Measurements from ENCODE around the gene LRP6. TPM values are rescaled to one million over a fixed set of nuclear protein-coding genes. Genes with fewer than 3 reads are reported as not detected.

The LRP6 gene
- polyA plus RNA-seq, 4 donors, result 2.2 to 23.6 (median 4.1) TPM

GRCh38 chr12:12079291-12079690 is 187.6 kb downstream of the LRP6 start:
- WGBS, 3 donors, result 47 to 68% (median 56%) methylated on average over 5 of the region's 5 CpGs
- H3K9me3 ChIP-seq (ENCODE audit: control insufficient read depth in 2 of 2, insufficient read depth in 1 of 2, low read depth in 1 of 2, low read length in 1 of 2), result no peaks in the 10 kb centered on the region
- H3K36me3 ChIP-seq (ENCODE audit: control insufficient read depth in 3 of 3, insufficient read depth in 2 of 3, low read depth in 1 of 3, low read length in 3 of 3), result peaks cover 0 to 11% (median 0%) of the 10 kb centered on the region in 3 donors
- H3K27ac ChIP-seq (ENCODE audit: low read depth in 1 of 3, low read length in 2 of 3), result peak overlapping the region in 1 of 3 donors; percentile 38
- DNase-seq (peak in 1 of 2 donors; percentile 38), FAIRE-seq (no peak)
- peaks cover 0 to 20% (median 5%) of the 10 kb centered on the region in 3 donors for H3K4me1 ChIP-seq (ENCODE audit: control insufficient read depth in 3 of 3, insufficient read depth in 2 of 3, low read depth in 1 of 3, low read length in 2 of 3)
- H3K27me3 ChIP-seq (ENCODE audit: control insufficient read depth in 3 of 3, insufficient read depth in 3 of 3, low read length in 3 of 3), result no peaks in the 10 kb centered on the region
- H3K4me3 ChIP-seq (ENCODE audit: low read depth in 1 of 3, low read length in 3 of 3), result no peak overlapping the region

- Histone ChIP-seq H3K4me1 (ENCODE audit: control insufficient read depth in 3 of 3, insufficient read depth in 2 of 3, low read depth in 1 of 3, low read length in 2 of 3) (peaks cover 0 to 10% (median 0%) of the 10 kb centered on the region in 3 donors), H3K9me3 (ENCODE audit: control insufficient read depth in 2 of 2, insufficient read depth in 1 of 2, low read depth in 1 of 2, low read length in 1 of 2) (no peaks in the 10 kb centered on the region), H3K36me3 (ENCODE audit: control insufficient read depth in 3 of 3, insufficient read depth in 2 of 3, low read depth in 1 of 3, low read length in 3 of 3) (peaks cover 0 to 11% (median 0%) of the 10 kb centered on the region in 3 donors), H3K27me3 (ENCODE audit: control insufficient read depth in 3 of 3, insufficient read depth in 3 of 3, low read length in 3 of 3) (no peaks in the 10 kb centered on the region), H3K27ac (ENCODE audit: low read depth in 1 of 3, low read length in 2 of 3) (peak overlapping the region; percentile 80 to 95 (median 91)), H3K4me3 (ENCODE audit: low read depth in 1 of 3, low read length in 3 of 3) (peak overlapping the region in 2 of 3 donors; percentile 67 to 73)
- WGBS, 3 donors, result 1 to 52% (median 19%) methylated on average over 18 to 21 of the region's 21 CpGs
- peak; percentile 78 to 80 for DNase-seq
- no peak for FAIRE-seq
These were observed 194.6 kb downstream of the LRP6 start for GRCh38 chr12:12072064-12072760.

GRCh38 chr12:12070674-12071656 is 195.9 kb downstream of the LRP6 start, which contains the start of gene BCL2L14:
Gene BCL2L14 (plus strand): TSS chr12:12070939. CDS start chr12:12079306, 8,367 bp downstream.
- 8 to 43% (median 21%) methylated on average over 12 of the region's 12 CpGs for WGBS, 3 donors
- Histone ChIP-seq H3K36me3 (ENCODE audit: control insufficient read depth in 3 of 3, insufficient read depth in 2 of 3, low read depth in 1 of 3, low read length in 3 of 3) (peaks cover 0 to 7% (median 0%) of the 10 kb centered on the region in 3 donors), H3K9me3 (ENCODE audit: control insufficient read depth in 2 of 2, insufficient read depth in 1 of 2, low read depth in 1 of 2, low read length in 1 of 2) (no peaks in the 10 kb centered on the region), H3K27ac (ENCODE audit: low read depth in 1 of 3, low read length in 2 of 3) (peak within 1 kb of the TSS; percentile 80 to 95 (median 91)), H3K4me3 (ENCODE audit: low read depth in 1 of 3, low read length in 3 of 3) (peak within 1 kb of the TSS in 2 of 3 donors; percentile 67 to 73), H3K27me3 (ENCODE audit: control insufficient read depth in 3 of 3, insufficient read depth in 3 of 3, low read length in 3 of 3) (no peaks in the 10 kb centered on the region), H3K4me1 (ENCODE audit: control insufficient read depth in 3 of 3, insufficient read depth in 2 of 3, low read depth in 1 of 3, low read length in 2 of 3) (peaks cover 0 to 10% (median 0%) of the 10 kb centered on the region in 3 donors)
- peak; percentile 88 to 95 for DNase-seq
- peak; percentile 33 for FAIRE-seq

- DNase-seq, result no peak
These were observed 196.9 kb downstream of the LRP6 start for GRCh38 chr12:12069821-12070548.

GRCh38 chr12:12068751-12069150 is 198.1 kb downstream of the LRP6 start:
- Histone ChIP-seq H3K4me3 (ENCODE audit: low read depth in 1 of 3, low read length in 3 of 3) (no peak overlapping the region), H3K36me3 (ENCODE audit: control insufficient read depth in 3 of 3, insufficient read depth in 2 of 3, low read depth in 1 of 3, low read length in 3 of 3) (peaks cover 0 to 6% (median 0%) of the 10 kb centered on the region in 3 donors), H3K27me3 (ENCODE audit: control insufficient read depth in 3 of 3, insufficient read depth in 3 of 3, low read length in 3 of 3) (no peaks in the 10 kb centered on the region), H3K4me1 (ENCODE audit: control insufficient read depth in 3 of 3, insufficient read depth in 2 of 3, low read depth in 1 of 3, low read length in 2 of 3) (peaks cover 0 to 8% (median 0%) of the 10 kb centered on the region in 3 donors), H3K27ac (ENCODE audit: low read depth in 1 of 3, low read length in 2 of 3) (no peak overlapping the region), H3K9me3 (ENCODE audit: control insufficient read depth in 2 of 2, insufficient read depth in 1 of 2, low read depth in 1 of 2, low read length in 1 of 2) (no peaks in the 10 kb centered on the region)
- DNase-seq, result no peak
- WGBS, 3 donors, result 83 to 91% (median 89%) methylated on average over 6 of the region's 6 CpGs
- FAIRE-seq, result no peak

More at GRCh38 chr12:12069821-12070548, 196.9 kb downstream of the LRP6 start:
- peaks cover 0 to 7% (median 0%) of the 10 kb centered on the region in 3 donors for H3K36me3 ChIP-seq (ENCODE audit: control insufficient read depth in 3 of 3, insufficient read depth in 2 of 3, low read depth in 1 of 3, low read length in 3 of 3)
- no peaks in the 10 kb centered on the region for H3K9me3 ChIP-seq (ENCODE audit: control insufficient read depth in 2 of 2, insufficient read depth in 1 of 2, low read depth in 1 of 2, low read length in 1 of 2)
- 69 to 85% (median 76%) methylated on average over 14 of the region's 14 CpGs for WGBS, 3 donors
- no peak for FAIRE-seq
- H3K4me3 ChIP-seq (ENCODE audit: low read depth in 1 of 3, low read length in 3 of 3), result no peak overlapping the region
- H3K27me3 ChIP-seq (ENCODE audit: control insufficient read depth in 3 of 3, insufficient read depth in 3 of 3, low read length in 3 of 3), result no peaks in the 10 kb centered on the region
- peaks cover 0 to 10% (median 0%) of the 10 kb centered on the region in 3 donors for H3K4me1 ChIP-seq (ENCODE audit: control insufficient read depth in 3 of 3, insufficient read depth in 2 of 3, low read depth in 1 of 3, low read length in 2 of 3)
- H3K27ac ChIP-seq (ENCODE audit: low read depth in 1 of 3, low read length in 2 of 3), result peak overlapping the region in 1 of 3 donors; percentile 95

Other genes with a start within 250 kb of the LRP6 start
- gene BCL2L14, start 196.1 kb downstream of the LRP6 start, polyA plus RNA-seq, result 10 to 100 TPM; 19.2 to 49.2 (median 26.2) TPM
- gene MANSC1, start 83.2 kb upstream of the LRP6 start, polyA plus RNA-seq, result 10 to 100 TPM in 2 of 4 donors, 1 to 10 TPM in 2; 5.4 to 39.4 (median 15.1) TPM
- gene BORCS5, start 90.0 kb upstream of the LRP6 start, polyA plus RNA-seq, result 1 to 10 TPM; 2.2 to 7.5 (median 5.5) TPM